ENCODE results near the gene SLC6A19. TPM values are rescaled to one million over a fixed set of nuclear protein-coding genes. Genes with fewer than 3 reads are reported as not detected.

SLC6A19 gene
- not detected in 2 replicates for total RNA-seq

GRCh38 chr5:1201327-1202025 is at the start of gene SLC6A19:
Gene SLC6A19, plus strand, starts transcription at chr5:1201595. Its CDS starts 56 bp downstream, at chr5:1201651.

GRCh38 chr5:1225081-1225480 is 23.7 kb downstream of the SLC6A19 start, which contains the start of gene SLC6A18:
Gene SLC6A18, plus strand, starts transcription at chr5:1225381. Its CDS starts 97 bp downstream, at chr5:1225478.

Other genes with a start within 250 kb of the SLC6A19 start
- gene NKD2, start 192.8 kb upstream of the SLC6A19 start, total RNA-seq = 0.13 TPM in 1 of 2 replicates, not detected in the other
- gene SLC12A7, start 89.5 kb upstream of the SLC6A19 start, total RNA-seq = 14.7 and 39.0 TPM in 2 replicates
- gene SLC6A18, start 23.8 kb downstream of the SLC6A19 start, total RNA-seq = not detected in 2 replicates
- gene TERT, start 93.5 kb downstream of the SLC6A19 start, total RNA-seq = not detected in 2 replicates
- 112 and 135 TPM in 2 replicates for gene CLPTM1L, start 143.5 kb downstream of the SLC6A19 start, total RNA-seq
- gene SLC6A3, start 243.8 kb downstream of the SLC6A19 start, total RNA-seq = not detected in 2 replicates